Adrenal gland (tissue), 12 donors: Measurements from ENCODE around the gene TNIK. TPM values are rescaled to one million over a fixed set of nuclear protein-coding genes. Genes with fewer than 3 reads are reported as not detected.
A peak's percentile ranks its signal among the peaks of the same experiment; 100 is the strongest.

ENCODE experiments used
- DNase-seq, 7 donors: peaks; one replicate each; pipeline ENCODE4 v3.0.0-alpha.2; 2019 to 2020
- H3K27ac ChIP-seq, 5 donors: fragments of 200-600 bp; sonication (generic) in 4 of 5; 1 replicate in 3 of 5; 2 replicates in 2 of 5; pipeline versions ENCODE4 v1.5.1 to v1.8.0; 2016 to 2020; ENCODE audit warnings: mild to moderate bottlenecking in 1 of 5
- H3K27me3 ChIP-seq: fragments of 200-600 bp; 2 replicates; pipeline ENCODE4 v1.8.0; 2021
- H3K36me3 ChIP-seq, 2 donors: fragments of 200-600 bp; replicated peaks in 1 of 2; 1 replicate in 1 of 2; 2 replicates in 1 of 2; pipeline versions ENCODE4 v1.5.1 to v1.8.0; 2018 to 2022
- H3K4me1 ChIP-seq, 2 donors: fragments of 200-600 bp; replicated peaks in 1 of 2; 1 replicate in 1 of 2; 2 replicates in 1 of 2; pipeline versions ENCODE4 v1.5.1 to v1.8.0; 2018 to 2021
- H3K4me3 ChIP-seq, 4 donors: fragments of 200-600 bp; sonication (generic) in 3 of 4; one replicate each; pipeline ENCODE4 v1.5.1; 2016 to 2018
- H3K9me3 ChIP-seq, 3 donors: fragments of 200-600 bp; sonication (generic) in 1 of 3; replicated peaks in 1 of 3; 1 replicate in 2 of 3; 2 replicates in 1 of 3; pipeline versions ENCODE4 v1.5.1 to v1.8.0; 2016 to 2021
- CTCF ChIP-seq, 6 experiments: fragments of 450-650 bp in 4 of 6; fragments of 200-600 bp in 2 of 6; sonication (generic) in 1 of 6; IDR thresholded peaks; 1 replicate in 5 of 6; 2 replicates in 1 of 6; pipeline versions ENCODE4 v1.5.1 to v1.8.0; 2016 to 2021; ENCODE audit warnings: antibody characterized with exemption in 6 of 6, mild to moderate bottlenecking in 2 of 6, moderate library complexity in 1 of 6
- POLR2A ChIP-seq, 2 donors: fragments of 450-650 bp; IDR thresholded peaks; one replicate each; pipeline ENCODE4 v1.6.1; 2017; ENCODE audit warnings: antibody characterized with exemption in 2 of 2, mild to moderate bottlenecking in 2 of 2, moderate library complexity in 1 of 2
- WGBS, 4 donors: extraction: QIAGEN DNeasy Blood & Tissue Kit in 2 of 4; methylation state at CpG; one replicate each; pipeline versions ENCODE4 v1.1.5 to v1.1.7; 2013 to 2017; 5-methylcytosine and 5-hydroxymethylcytosine counted together
- intact Hi-C, 2 donors: fragments of 100-400 bp; cut with DNase I; formaldehyde crosslinking; loops; one replicate each; pipeline versions ENCODE4 v1.14.1 to v1.15.0; 2022 to 2023
- polyA plus RNA-seq, 3 donors: library from polyadenylated mRNA; stranded (reverse); fragments of 200-250 nt in 2 of 3; fragments of 350-450 nt in 1 of 3; fragmentation: Illumina TruSeq in 1 of 3; extraction: RNeasy Lipid Tissue Mini Kit (QIAGEN cat#74804) in 1 of 3; gene quantifications; one replicate each; pipeline ENCODE4 v1.2.3, GENCODE V29; 2013 to 2014
- total RNA-seq, 9 donors: library from RNA; depleted of rRNA in 4 of 9; stranded (reverse); fragments of >200 nt in 4 of 9; fragments of 120-200 nt in 1 of 9; fragmentation: NEBNext Ultra II Directional in 1 of 9; extraction: Animal tissue kit (Norgen Biotek cat#: 25700) in 1 of 9; gene quantifications; one replicate each; pipeline versions ENCODE4 v1.1.0 to v1.2.4, GENCODE V29; 2013 to 2023
- donor health status: healthy with polysubstance abuse.
- donor health status: Bipolar disorder and iron deficiency.
- donor health status: DM: yes; HTN: yes; CAD: no.
- donor health status: DM: no; HTN: no; CAD: no.
- donor health status: DM: no; HTN: no; CAD: no.
- donor health status: DM: yes; HTN: yes; CAD: no.

TNIK gene
- total and polyA plus RNA-seq, 12 donors = 4.9 to 33.1 (median 10.7) TPM

DNA sequence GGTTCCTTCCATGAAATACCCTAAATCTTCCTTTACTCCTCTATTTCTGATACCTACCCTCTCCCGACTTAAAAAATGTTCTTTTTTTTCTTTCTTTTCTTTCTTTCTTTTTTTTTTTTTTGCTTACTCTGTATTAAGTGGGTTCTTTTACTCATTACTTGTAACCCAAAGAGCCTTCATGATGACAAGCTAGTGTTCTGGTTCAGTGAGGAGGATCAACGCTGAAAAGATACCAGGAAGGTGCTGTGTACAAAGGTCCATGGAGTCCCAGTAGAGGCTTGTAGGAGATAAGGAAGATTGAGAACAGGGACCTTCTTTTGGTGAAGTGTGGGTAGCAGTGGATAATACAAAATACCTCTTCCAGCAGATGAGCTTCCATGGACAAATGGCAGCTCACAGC, 369.9 kb downstream of the TNIK start:
- H3K36me3 ChIP-seq = no peaks in the 10 kb centered on the region
- 94 to 97% (median 95%) methylated on average over 2 of the region's 2 CpGs for WGBS, 4 donors
- no peak overlapping the region for H3K4me3 ChIP-seq
- H3K27me3 ChIP-seq = no peaks in the 10 kb centered on the region
- no peak for DNase-seq
- no peaks in the 10 kb centered on the region for H3K9me3 ChIP-seq
- intact Hi-C loops = no loop called here
- H3K4me1 ChIP-seq = peaks cover 0 to 19% of the 10 kb centered on the region in 2 donors
- peak overlapping the region in 1 of 5 donors; percentile 46 for H3K27ac ChIP-seq
- TF ChIP-seq POLR2A (IDR thresholded peaks at IDR 0.05) = no peak
- TF ChIP-seq CTCF (IDR thresholded peaks at IDR 0.05) = no peak

DNA sequence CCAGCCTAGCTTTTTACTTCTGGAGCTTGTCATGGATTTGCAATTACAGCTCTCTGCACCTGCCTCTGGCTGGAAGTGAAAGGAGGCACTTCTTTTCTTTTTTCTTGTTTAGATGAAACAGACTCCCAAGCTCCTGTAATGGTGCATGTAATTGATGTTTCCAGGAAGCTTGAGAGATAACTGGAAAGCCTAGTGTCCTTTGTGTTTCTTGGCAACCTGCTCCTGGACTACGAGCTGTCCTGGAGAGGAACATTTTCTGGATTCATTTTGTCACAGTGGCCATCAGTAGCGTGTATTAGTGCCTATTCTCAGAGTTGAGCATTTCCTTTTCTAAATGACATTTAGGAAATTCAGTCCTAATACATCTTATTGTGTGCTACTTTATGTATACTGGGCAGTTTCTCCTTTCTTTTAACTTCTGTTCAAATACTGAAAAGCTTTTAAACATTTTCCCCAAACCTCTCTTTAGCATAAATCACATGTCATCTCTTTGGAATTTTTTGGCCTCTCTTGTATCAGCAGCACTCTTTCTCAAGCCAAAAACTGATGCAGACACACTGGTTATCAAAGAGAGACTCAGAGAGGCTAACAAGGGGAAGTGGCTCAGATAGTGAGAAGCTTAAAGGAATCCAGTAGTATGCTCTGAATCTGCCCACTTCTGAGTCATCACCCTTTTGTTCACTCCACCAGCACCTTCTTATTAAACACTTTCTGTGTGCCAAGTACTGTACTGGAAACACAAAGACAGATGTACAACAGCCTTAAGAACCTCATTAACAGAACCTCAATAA, 371.0 kb downstream of the TNIK start:
- no peaks in the 10 kb centered on the region for H3K27me3 ChIP-seq
- no peaks in the 10 kb centered on the region for H3K36me3 ChIP-seq
- no peaks in the 10 kb centered on the region for H3K9me3 ChIP-seq
- WGBS, 4 donors = 27 to 36% (median 32%) methylated on average over 2 of the region's 2 CpGs
- peak in 4 of 7 donors; percentile 33 to 55 (median 40) for DNase-seq
- H3K27ac ChIP-seq = peak overlapping the region in 2 of 5 donors; percentile 46 to 57
- H3K4me1 ChIP-seq = peaks cover 0 to 19% of the 10 kb centered on the region in 2 donors
- intact Hi-C loops = no loop called here
- H3K4me3 ChIP-seq = no peak overlapping the region
- TF ChIP-seq CTCF (IDR thresholded peaks at IDR 0.05) (no peak), POLR2A (IDR thresholded peaks at IDR 0.05) (no peak)

DNA sequence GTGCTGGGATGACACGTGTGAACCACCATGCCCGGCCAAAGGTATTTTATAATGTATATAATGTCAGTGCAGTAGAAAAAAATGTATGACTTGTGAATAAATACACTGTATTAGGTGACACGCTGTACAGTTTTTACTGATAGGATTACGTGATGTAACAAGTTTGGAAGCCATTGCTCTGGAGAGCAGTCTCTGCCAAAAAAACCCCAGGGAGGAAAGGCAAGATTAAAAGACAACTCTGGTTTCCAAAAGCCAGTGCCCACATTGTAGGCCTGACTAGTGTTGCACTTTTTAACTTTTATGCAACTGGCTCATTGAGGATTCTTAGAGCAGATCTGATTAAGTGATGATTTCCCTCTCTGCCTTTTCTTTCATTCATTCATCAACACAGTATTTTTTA, 371.7 kb downstream of the TNIK start:
- Histone ChIP-seq H3K9me3 (no peaks in the 10 kb centered on the region), H3K36me3 (no peaks in the 10 kb centered on the region), H3K27ac (no peak overlapping the region), H3K4me3 (no peak overlapping the region), H3K27me3 (no peaks in the 10 kb centered on the region), H3K4me1 (peaks cover 0 to 19% of the 10 kb centered on the region in 2 donors)
- intact Hi-C loops = no loop called here
- TF ChIP-seq POLR2A (IDR thresholded peaks at IDR 0.05) = no peak
- TF ChIP-seq CTCF (IDR thresholded peaks at IDR 0.05) = no peak
- no peak for DNase-seq
- WGBS, 4 donors = 86 to 93% (median 88%) methylated on average over 4 of the region's 4 CpGs

DNA sequence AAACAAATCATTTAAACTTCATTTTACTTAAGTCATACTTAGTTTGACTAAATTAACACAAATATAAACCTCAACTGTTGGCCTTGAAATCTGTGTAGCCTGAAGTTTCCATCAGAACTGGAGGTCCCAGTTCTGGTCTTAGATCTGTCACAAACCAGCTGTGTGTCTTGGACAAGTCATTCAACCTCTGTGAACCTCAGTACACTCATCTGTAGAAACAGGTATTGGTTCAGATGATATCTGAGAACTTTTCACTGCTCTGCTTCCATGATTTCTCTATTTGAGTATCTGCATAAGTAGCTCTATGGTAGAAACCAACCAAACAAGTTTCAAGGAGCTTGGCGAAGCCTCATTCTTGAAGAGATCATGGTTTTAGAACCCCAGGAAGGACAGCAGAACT, 373.3 kb downstream of the TNIK start:
- Histone ChIP-seq H3K27me3 (no peaks in the 10 kb centered on the region), H3K36me3 (no peaks in the 10 kb centered on the region), H3K4me3 (no peak overlapping the region), H3K4me1 (peaks cover 0 to 19% of the 10 kb centered on the region in 2 donors), H3K9me3 (no peaks in the 10 kb centered on the region), H3K27ac (no peak overlapping the region)
- TF ChIP-seq CTCF (IDR thresholded peaks at IDR 0.05) (no peak), POLR2A (IDR thresholded peaks at IDR 0.05) (no peak)
- intact Hi-C loops = no loop called here
- WGBS, 4 donors = 91 to 100% (median 98%) methylated on average over 1 of the region's 1 CpG
- DNase-seq = no peak
